Activated naive CD4-positive, alpha-beta T cell treated with anti-CD3 and anti-CD28 coated beads, Interleukin-2, amount 50 U/mL, for 16 hours (primary cell): ENCODE data around the gene DCLK1.
"Not testable (repeated sequence)": the region's sequence is repeated elsewhere in the genome, so short reads cannot be mapped to it uniquely, and the experiment has no call there.

Source experiments
- DNase-seq: peaks from one replicate; pipeline ENCODE4 v3.0.0-alpha.2; 2020

DCLK1 gene

GRCh38 chr13:36082806-36083205, 48.4 kb downstream of the DCLK1 start:
- DNase-seq: no peak

GRCh38 chr13:36082396-36082795, 48.8 kb downstream of the DCLK1 start:
- no peak for DNase-seq

DNA sequence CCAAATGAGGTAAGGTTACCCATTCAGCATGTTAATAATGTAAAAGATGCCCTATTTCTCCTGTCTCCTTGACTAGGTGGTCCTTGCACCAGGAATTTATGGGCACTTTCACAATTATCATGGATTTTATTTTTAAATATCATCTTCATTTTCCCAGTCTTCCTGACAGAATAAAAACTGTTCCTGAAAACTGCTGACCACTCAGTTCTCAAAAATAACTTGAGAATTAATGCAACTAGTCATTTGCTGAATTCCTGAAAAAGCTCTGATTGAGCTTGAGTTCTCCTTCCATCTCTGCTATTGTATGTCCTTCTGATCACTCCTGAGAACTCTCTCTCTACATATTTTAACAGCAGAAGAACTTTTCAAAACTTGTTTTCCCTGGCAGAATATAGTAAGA, 55.0 kb downstream of the DCLK1 start:
- DNase-seq: no peak

DNA sequence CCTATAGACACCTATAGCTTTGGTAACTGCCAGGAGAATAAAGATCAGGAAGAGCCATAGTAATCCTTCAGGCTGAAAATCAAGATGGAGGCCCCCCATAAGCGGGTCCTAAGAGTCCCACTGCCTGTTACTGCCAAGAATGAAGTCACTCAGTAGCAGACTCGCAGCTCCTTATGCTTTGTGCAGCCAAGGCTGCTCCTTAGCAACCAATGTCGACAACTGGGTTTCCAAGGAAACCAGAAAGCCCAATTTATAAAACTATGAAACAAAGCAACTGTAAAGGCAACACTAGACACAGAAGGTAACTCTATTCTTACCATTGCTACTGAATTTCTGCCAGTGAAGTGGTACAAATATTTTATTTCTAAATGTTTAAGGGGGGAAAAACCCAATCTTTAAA, 56.5 kb downstream of the DCLK1 start:
- DNase-seq: no peak

DNA sequence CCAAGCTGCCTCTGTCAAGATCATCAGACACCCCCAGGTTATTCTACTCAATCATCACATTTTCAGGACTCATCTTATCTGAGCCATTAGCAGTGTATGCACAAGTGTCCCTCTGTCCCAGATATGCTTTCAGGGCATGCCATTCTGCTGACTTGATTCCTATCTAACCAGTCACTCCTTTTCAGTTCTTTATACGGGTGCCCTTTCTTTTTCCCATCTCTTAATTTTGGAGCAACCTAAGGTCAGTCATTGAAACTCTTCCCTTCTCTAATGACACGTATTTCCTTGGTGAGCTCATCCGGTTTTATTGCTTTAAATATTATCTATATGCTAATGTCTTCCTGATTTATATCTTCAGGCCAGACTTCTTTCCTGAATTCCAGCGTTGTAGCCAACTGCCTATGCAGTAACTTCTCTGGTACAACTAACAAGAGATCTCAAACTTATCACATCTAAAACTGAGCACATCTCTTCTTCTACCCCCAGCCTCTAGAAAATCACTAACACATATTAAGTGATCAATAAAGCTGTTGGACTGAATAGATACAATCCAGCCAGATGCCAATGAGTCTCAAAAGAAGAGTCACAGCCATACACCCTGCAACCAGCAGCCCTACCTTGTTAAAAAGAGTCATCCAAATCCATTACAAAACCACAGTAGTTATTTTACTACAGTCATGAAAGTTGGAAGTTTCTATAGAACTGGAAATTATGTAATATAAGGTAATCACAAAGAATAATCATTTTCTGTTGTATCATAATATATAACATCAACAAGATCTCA, 58.8 kb downstream of the DCLK1 start:
- no peak for DNase-seq

- not testable (repeated sequence) for DNase-seq
These were observed 60.5 kb downstream of the DCLK1 start for GRCh38 chr13:36070504-36071192.

- DNase-seq: no peak
These were observed 61.3 kb downstream of the DCLK1 start for GRCh38 chr13:36069881-36070366.

GRCh38 chr13:36068991-36069390, 62.2 kb downstream of the DCLK1 start:
- DNase-seq: no peak

- no peak for DNase-seq
These were observed 62.6 kb downstream of the DCLK1 start for GRCh38 chr13:36068566-36068965.

GRCh38 chr13:36067746-36068381, 63.3 kb downstream of the DCLK1 start:
- DNase-seq: no peak

DNA sequence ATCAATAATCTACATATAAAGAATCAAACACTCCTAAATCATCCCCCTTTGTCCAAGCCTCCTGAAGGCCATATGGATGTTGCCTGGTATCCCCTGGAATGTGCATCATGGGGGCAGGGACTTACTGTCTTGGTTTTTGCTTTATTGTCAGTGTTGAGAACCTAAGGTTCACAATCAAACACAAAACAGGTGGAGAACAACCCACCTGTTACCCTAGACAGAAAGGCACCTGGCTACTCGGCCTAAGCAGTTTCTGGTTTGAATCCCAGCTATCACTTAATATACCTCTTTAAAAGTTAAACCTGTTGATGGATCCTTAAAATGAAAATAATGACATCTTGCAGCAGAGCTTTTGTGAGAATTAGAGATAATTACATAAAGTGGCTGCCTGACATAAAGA, 68.9 kb downstream of the DCLK1 start:
- DNase-seq: no peak

DNA sequence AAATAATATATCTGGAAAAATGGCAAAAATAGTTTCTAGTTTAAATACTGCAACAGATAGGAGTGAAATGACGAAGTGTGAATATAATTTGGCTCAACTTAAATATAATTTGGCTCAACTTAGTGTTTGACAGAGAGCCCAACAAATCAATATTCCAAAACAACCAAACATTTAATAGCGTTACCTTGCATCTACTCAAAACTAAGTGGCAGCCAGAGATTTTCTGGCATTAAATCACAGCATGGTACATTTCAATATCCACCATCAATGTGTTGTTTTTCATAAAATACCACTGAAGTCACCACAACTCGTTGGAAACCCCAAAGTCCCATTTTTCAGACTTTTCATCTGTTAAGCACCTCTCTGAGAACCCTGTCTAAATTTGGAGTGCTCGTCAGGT, 69.6 kb downstream of the DCLK1 start:
- DNase-seq: no peak

GRCh38 chr13:36061054-36061453, 70.1 kb downstream of the DCLK1 start:
- no peak for DNase-seq

- DNase-seq: no peak
These were observed 71.9 kb downstream of the DCLK1 start for GRCh38 chr13:36059321-36059720.

GRCh38 chr13:36058116-36058515, 73.1 kb downstream of the DCLK1 start:
- DNase-seq: no peak

DNA sequence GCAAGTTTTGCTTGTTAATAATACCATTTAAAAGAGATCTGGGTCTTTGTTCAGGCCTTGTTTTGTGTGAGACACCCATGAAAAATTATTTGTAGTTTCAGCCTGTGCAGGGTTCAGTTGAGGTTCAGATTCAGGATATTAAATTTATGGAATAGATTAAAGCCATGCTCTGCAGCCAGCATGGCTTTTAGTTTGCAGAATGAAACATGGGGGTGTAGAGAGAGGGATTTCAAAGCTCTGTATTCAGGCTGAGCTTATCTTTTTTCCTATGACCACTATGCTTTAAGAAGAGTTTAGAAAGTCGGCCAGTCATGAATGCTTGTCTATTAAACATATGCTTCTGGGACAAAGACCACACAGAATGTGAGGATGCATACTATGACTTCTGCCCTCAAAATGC, 73.6 kb downstream of the DCLK1 start:
- DNase-seq: no peak

GRCh38 chr13:36057041-36057440, 74.1 kb downstream of the DCLK1 start:
- no peak for DNase-seq

DNA sequence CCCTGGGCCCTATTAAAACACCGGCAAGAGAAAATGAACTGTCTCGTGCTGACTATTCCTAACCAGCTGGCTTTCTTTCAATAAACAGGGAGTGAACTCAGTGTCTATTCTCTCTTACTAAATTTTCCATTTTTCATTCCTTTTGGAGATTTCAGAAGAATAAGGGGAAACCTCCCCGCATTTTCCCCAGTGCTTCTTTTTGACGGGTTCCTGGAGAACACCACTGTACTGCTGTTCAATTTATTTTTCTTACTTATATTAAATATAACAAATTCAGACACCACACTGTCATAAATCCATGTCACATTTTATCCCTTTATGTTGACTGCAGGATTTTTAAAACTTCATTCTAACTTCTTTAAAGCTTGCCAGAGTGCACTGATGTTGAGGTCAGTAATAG, 75.8 kb downstream of the DCLK1 start:
- DNase-seq: no peak

- no peak for DNase-seq
These were observed 77.1 kb downstream of the DCLK1 start for GRCh38 chr13:36054041-36054440.

DNA sequence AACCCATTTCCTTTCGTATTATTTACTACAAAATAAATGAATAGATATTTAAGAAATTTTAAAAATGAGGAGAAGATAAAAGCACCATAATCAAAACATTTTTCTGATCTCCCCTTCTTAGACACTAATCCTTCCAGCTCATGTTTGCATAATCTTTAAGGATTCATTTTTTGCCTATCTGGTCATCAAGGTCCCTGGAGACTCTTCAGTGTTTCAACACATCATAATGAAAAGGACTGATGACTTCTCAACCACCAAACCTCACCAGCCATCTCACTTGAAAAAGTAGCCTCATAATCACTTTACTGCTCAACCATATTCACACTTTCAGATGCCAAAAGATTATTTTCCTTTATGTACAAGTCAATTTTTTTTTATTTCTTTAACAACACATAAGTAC, 80.1 kb downstream of the DCLK1 start:
- no peak for DNase-seq

GRCh38 chr13:36046672-36047071, 84.5 kb downstream of the DCLK1 start:
- DNase-seq: no peak

DNA sequence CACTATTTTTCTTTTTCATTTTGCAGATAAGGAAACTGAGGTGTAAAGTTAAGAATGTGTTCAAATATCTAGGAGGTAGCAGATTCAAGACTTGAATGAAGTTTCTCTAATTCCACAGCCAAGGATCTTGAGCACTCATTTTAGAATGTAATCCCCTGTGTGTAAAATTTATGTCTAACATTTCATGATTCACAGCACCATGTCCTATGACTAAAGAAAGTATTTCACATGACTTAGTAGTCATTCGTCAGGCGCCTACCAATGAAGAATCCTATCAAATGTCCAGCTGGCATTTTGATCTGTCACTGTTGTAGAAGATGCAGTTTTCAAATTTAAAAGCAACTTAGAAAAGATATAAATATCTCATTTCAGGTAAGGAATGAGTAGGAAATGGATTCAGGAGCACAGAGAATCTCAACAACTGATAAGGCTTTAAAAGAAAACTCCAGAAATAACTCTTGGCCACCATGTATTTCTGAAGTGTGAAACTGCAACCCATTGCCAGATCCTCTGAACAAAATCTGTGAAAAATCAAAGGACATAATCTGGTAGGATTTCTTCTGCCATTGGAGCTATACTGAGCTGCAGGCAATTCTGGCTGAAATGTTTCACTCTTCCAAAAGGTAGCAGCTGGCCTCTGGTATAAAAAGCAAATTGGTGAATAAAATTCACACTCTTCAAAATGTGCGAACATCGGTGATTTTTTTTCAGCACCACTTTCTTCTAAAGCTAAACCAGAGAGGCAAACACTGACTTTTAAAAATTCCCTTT, 92.2 kb downstream of the DCLK1 start:
- DNase-seq: no peak

DNA sequence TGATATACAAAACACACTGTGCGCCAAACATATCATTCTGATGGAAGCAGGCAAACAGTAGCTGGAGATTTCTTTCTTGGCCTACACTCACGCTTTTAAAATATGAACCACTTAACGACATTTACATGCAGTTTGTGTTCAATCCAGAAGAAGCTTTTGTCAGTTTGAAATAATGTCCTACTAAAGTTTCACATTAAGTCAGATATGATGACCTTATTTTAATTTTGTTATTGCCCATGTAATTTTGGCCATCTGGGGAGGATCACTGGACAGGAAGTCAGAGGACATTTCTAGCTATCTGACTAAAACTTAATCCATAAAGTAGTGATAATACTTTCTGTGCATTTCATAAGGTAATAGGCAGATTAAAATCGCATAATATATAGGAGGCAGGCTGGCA, 98.1 kb downstream of the DCLK1 start:
- DNase-seq: no peak
